ENCODE measurements around the gene SET.

The SET gene

DNA sequence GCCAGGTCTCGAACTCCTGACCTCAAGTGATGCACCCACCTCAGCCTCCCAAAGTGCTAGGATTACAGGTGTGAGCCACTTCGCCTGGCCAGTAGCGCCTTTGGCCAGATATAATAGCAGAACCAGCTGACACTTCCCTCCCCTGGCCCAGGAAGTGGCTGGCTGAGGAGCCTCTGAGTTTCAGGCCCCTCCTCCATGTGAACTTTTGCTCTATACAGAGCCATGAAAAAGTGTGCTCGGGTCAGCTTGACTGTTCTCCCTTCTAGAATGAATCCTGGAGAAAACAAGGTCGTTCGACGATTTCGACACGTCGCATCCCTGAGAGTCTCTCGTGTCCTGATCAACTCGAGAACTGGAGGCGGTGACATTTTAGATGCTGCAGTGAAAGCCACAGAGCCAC is 43.6 kb downstream of the SET start:
- no peak for DNase-seq

DNA sequence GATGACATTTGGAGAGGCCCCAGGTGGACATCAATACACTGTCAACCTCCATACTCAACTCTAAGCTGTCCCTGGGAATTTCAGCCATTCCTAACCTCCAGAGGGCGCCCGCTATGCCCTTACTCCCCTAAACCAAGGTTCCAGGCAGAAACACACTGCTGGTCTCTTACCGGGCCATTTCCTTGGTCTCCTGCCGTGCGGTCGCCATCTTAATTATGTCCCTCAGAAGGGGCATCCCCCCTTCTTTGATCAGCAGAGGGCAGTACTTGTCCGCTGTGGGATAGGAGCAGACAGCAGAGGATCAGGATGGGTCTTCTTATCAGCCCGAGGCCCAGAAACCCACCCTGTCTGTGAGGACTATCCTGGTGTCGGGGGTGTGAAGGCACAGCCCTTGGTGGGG is 44.2 kb downstream of the SET start:
- DNase-seq, result peak; percentile 96

DNA sequence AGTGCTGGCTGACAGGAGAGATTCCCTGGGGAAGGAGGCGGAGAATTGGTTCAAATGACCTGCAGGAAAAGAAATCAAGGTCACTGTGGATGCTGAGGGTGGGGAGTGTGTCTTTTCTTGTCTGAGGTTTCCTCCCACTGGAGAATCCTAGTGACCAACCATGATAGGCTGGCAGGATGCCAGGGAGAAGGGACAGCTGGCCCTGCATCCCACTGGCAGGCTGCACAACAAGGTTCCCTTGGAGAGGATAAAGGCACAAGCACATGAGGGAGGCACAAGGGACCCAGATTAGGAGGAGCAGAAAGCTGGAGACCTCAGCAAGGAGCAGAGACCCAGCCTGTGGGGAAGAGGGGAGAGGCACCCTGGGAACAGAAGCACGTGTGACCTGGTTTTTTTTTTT is 46.4 kb downstream of the SET start:
- DNase-seq, result peak; percentile 69

DNA sequence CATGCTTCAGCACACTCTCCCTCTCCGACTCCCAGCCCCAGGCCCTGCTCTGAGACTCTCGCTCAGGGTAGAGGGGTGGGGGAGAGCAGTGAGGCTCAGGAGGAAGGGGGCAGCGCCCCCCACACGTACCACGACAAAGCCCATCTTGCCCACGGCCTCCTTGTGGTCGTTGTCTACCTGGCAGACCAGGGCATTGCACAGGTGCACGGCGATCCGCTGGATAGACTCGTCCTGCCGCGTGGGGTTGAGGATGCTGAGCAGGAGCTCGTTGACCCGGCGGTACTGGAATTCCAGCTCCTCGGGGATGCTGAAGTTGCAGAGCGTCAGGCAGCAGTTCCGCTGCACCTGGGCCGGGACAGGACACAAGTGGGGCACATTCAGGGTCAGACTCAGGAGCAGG is 53.4 kb downstream of the SET start:
- DNase-seq, result no peak

DNA sequence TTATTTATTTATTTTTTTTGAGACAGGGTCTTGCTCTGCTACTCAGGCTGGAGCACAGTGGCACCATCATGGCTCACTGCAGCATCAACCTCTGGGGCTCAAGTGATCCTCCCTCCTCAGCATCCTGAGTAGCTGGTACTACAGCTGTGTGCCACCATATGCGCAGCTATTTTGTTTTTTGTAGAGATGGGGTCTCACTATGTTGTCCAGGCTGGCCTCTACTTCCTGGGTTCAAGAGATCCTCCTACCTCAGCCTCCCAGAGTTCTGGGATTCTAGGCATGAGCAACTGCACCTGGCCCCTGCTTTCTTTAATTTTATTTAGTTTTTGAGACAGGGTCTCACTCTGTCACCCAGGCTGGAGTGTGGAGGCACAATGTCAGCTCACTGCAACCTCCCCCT is 54.4 kb downstream of the SET start:
- no peak for DNase-seq

Data from NCI-H82 (cell line).